ENCODE data around the gene SHISAL1. TPM values are rescaled to one million over a fixed set of nuclear protein-coding genes. Genes with fewer than 3 reads are reported as not detected.

Gene SHISAL1
- total and polyA plus RNA-seq, 2 donors (not counting 3 experiments of a cell fraction or from before 2014, with no cell fraction given): 0.01 to 0.07 TPM

DNA sequence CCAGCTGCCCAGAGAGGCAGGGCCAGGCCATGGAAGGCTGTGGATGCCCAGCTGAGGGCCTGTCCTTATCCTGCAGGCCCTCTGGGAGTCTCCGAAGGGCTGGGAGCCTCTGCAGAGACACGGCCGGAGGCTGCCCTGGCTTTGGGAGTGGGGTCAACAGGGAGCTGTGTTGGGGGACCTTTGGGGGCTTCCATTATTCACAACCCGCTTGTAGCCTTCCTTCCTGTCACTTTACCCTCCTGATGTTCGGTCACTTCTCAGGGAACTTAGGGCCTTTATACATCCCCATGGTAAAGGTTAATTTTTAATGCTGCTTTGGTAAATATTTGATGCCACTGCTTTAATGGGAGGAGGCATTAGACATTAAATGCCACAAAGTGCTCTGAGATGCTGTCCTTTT is 44.9 kb downstream of the SHISAL1 start:
- no TSS peak for BruUV-seq (replicated peaks)
- CTCF ChIA-PET: no interaction called here
- POLR2A ChIA-PET: interaction anchor here (0.5 kb wide), 1 partner anchor 22 kb away, joined by 5 read pairs; no protein-coding TSS in a partner anchor

More for the DNA sequence above, 44.9 kb downstream of the SHISAL1 start:
- Histone ChIP-seq H2AFZ (ENCODE audit: low read depth, low read length) (no peak overlapping the region), H3K9me1 (replicated peaks; ENCODE audit: control insufficient read depth, extremely low read depth, insufficient read depth, low read length) (no peaks in the 10 kb centered on the region), H3K79me2 (ENCODE audit: control insufficient read depth, insufficient read depth, low read length) (no peaks in the 10 kb centered on the region), H3K9me3 (replicated peaks; ENCODE audit: control insufficient read depth, insufficient read depth, low read length) (no peaks in the 10 kb centered on the region), H3K27ac (ENCODE audit: insufficient read depth, low read depth, low read length) (no peak overlapping the region), H3K27me3 (ENCODE audit: control insufficient read depth in 2 of 2, insufficient read depth in 2 of 2, low read length in 2 of 2) (no peaks in the 10 kb centered on the region), H3K9ac (replicated peaks; ENCODE audit: extremely low read depth, insufficient read depth, low read length) (no peak overlapping the region), H3K4me2 (ENCODE audit: insufficient read depth, low read length) (no peak overlapping the region), H3K4me3 (replicated peaks in 1 of 3; ENCODE audit: insufficient read depth in 1 of 3, low read depth in 1 of 3, low read length in 3 of 3) (no peak overlapping the region), H3K36me3 (ENCODE audit: control insufficient read depth in 2 of 2, extremely low read depth in 1 of 2, insufficient read depth in 2 of 2, low read length in 2 of 2) (no peaks in the 10 kb centered on the region), H4K20me1 (replicated peaks; ENCODE audit: control insufficient read depth, extremely low read depth, insufficient read depth, low read length) (no peaks in the 10 kb centered on the region), H3K4me1 (ENCODE audit: control insufficient read depth, extremely low read depth, insufficient read depth, low read length) (no peaks in the 10 kb centered on the region)
- intact Hi-C loops (cut with micrococcal nuclease): no loop called here
- dilution Hi-C loops (cut with MboI; ENCODE audit: extremely low pct_ligation_motif_present, low sequenced_read_pairs): no loop called here
- no peak for TF ChIP-seq MYC (IDR thresholded peaks at IDR 0.05; ENCODE audit: low read depth, low read length)
- no peak for TF ChIP-seq EZH2 (IDR thresholded peaks at IDR 0.05; ENCODE audit: borderline replicate concordance, low read depth, low read length, severe bottlenecking)
- TF ChIP-seq JUN (IDR thresholded peaks at IDR 0.05; ENCODE audit: borderline replicate concordance, insufficient read depth, insufficient read length, low read depth): no peak
- no peak for TF ChIP-seq POLR2AphosphoS5 (IDR thresholded peaks at IDR 0.05; ENCODE audit: insufficient read depth, low read depth, low read length)
- TF ChIP-seq, protein P1, sequence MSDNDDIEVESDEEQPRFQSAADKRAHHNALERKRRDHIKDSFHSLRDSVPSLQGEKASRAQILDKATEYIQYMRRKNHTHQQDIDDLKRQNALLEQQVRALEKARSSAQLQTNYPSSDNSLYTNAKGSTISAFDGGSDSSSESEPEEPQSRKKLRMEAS (IDR thresholded peaks at IDR 0.05; ENCODE audit: insufficient read depth, insufficient read length): no peak
- no peak for TF ChIP-seq FOS (IDR thresholded peaks at IDR 0.05; ENCODE audit: borderline replicate concordance, insufficient read depth, low read length)
- TF ChIP-seq POLR2A (IDR thresholded peaks at IDR 0.05; ENCODE audit: low read depth, low read length): no peak
- TF ChIP-seq CTCF (IDR thresholded peaks at IDR 0.05; ENCODE audit: extremely low read depth in 1 of 2, insufficient read depth in 1 of 2, low read depth in 1 of 2, low read length in 2 of 2): no peak
- TF ChIP-seq GATA2 (IDR thresholded peaks at IDR 0.05; ENCODE audit: insufficient read depth, insufficient read length, low read depth, low read length): no peak
- no peak for FAIRE-seq
- DNase-seq (ENCODE audit: low read depth, low spot score): no peak
